Measurements from ENCODE around the gene LRRC4B.

DNA sequence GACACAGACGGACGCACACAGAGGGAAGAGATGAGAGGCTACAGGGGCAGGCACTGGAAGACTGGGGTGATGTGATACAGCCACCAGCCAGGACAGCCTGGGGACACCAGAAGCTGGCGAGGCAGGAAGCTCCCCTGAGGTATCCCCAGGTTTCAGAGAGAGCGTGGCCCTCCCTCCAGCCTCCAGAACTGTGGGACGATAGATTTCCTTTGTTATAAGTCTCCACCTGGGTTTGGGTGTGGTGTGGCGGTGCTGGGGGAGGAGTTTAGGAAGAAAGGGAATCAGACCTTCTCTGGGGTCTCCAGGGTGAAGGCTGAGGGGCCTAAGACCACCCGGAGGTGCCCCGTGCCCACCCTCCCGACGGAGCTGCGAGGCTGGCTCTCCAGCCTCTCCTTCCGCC, 51.8 kb downstream of the LRRC4B start:
- TF ChIP-seq, protein P1, sequence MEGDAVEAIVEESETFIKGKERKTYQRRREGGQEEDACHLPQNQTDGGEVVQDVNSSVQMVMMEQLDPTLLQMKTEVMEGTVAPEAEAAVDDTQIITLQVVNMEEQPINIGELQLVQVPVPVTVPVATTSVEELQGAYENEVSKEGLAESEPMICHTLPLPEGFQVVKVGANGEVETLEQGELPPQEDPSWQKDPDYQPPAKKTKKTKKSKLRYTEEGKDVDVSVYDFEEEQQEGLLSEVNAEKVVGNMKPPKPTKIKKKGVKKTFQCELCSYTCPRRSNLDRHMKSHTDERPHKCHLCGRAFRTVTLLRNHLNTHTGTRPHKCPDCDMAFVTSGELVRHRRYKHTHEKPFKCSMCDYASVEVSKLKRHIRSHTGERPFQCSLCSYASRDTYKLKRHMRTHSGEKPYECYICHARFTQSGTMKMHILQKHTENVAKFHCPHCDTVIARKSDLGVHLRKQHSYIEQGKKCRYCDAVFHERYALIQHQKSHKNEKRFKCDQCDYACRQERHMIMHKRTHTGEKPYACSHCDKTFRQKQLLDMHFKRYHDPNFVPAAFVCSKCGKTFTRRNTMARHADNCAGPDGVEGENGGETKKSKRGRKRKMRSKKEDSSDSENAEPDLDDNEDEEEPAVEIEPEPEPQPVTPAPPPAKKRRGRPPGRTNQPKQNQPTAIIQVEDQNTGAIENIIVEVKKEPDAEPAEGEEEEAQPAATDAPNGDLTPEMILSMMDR (optimal IDR thresholded peaks at IDR 0.05 in 1 of 3, IDR thresholded peaks at IDR 0.05 in 1 of 3, conservative IDR thresholded peaks at IDR 0.05 in 1 of 3; ENCODE audit: extremely low read depth in 1 of 3, insufficient read depth in 2 of 3, low read length in 3 of 3), result no peak
- TF ChIP-seq EZH2 (IDR thresholded peaks at IDR 0.05; ENCODE audit: low read length), result no peak
